HG02610 (cell line): ENCODE measurements around the gene RBP5.

ENCODE experiments used
- ATAC-seq: cut with Tn5 transposase; IDR thresholded peaks from one replicate; pipeline ENCODE4 v1.9.1; 2021; ENCODE audit warnings: mild to moderate bottlenecking, moderate library complexity; ENCODE audit not compliant: unreplicated experiment

Gene RBP5

GRCh38 chr12:7102582-7102981 lies 26.1 kb downstream of the RBP5 start:
- no peak for ATAC-seq

- no peak for ATAC-seq
Observed at GRCh38 chr12:7101694-7102131, 27.0 kb downstream of the RBP5 start.

GRCh38 chr12:7101047-7101693 lies 27.5 kb downstream of the RBP5 start:
- no peak for ATAC-seq

GRCh38 chr12:7100239-7100638 lies 28.4 kb downstream of the RBP5 start:
- ATAC-seq, result no peak

- ATAC-seq, result no peak
Observed at GRCh38 chr12:7099290-7099996, 29.2 kb downstream of the RBP5 start.

GRCh38 chr12:7096979-7097378 lies 31.7 kb downstream of the RBP5 start:
- ATAC-seq, result no peak

GRCh38 chr12:7096006-7096932 lies 32.4 kb downstream of the RBP5 start:
- ATAC-seq, result no peak

GRCh38 chr12:7093892-7094291 lies 34.8 kb downstream of the RBP5 start:
- ATAC-seq, result no peak

GRCh38 chr12:7093486-7093885 lies 35.2 kb downstream of the RBP5 start:
- no peak for ATAC-seq

- ATAC-seq, result no peak
Observed at GRCh38 chr12:7092986-7093460, 35.7 kb downstream of the RBP5 start.

- ATAC-seq, result no peak
Observed at GRCh38 chr12:7092229-7092985, 36.3 kb downstream of the RBP5 start, which contains the start of gene C1R. Gene C1R (minus strand): TSS chr12:7092445. CDS start chr12:7092388, 57 bp downstream.

- ATAC-seq, result no peak
Observed at GRCh38 chr12:7091660-7092228, 36.9 kb downstream of the RBP5 start.

- ATAC-seq, result no peak
Observed at GRCh38 chr12:7091171-7091570, 37.5 kb downstream of the RBP5 start.

GRCh38 chr12:7090222-7090998 lies 38.3 kb downstream of the RBP5 start:
- no peak for ATAC-seq

- no peak for ATAC-seq
Observed at GRCh38 chr12:7089196-7089871, 39.4 kb downstream of the RBP5 start.

GRCh38 chr12:7083125-7083524 lies 45.6 kb downstream of the RBP5 start:
- ATAC-seq, result no peak

GRCh38 chr12:7081037-7081436 lies 47.7 kb downstream of the RBP5 start:
- no peak for ATAC-seq

GRCh38 chr12:7079826-7080125 lies 48.9 kb downstream of the RBP5 start:
- no peak for ATAC-seq

- ATAC-seq, result no peak
Observed at GRCh38 chr12:7078163-7078562, 50.5 kb downstream of the RBP5 start.
